OCI-LY7 (cell line): ENCODE measurements around the gene PHETA1. TPM values are rescaled to one million over a fixed set of nuclear protein-coding genes. Genes with fewer than 3 reads are reported as not detected.

Source experiments
- Bru-seq: library from RNA; stranded (reverse); fragments of 400-500 nt; gene quantifications from one replicate; lab custom pipeline; 2021; lab: Mats Ljungman, UMichigan
- BruChase-seq, 2 experiments: library from RNA; stranded (reverse); fragments of 400-500 nt; gene quantifications; one replicate each; lab custom pipeline; 2021; lab: Mats Ljungman, UMichigan
- BruUV-seq: library from RNA; stranded (reverse); fragments of 400-500 nt; replicated peaks from 2 replicates; lab custom pipeline; 2021; lab: Mats Ljungman, UMichigan
- CTCF ChIA-PET: fragments of 300-600 bp; sonication (Branson Sonifier 250); formaldehyde crosslinking; loops from one replicate; lab custom pipeline; 2022; ENCODE audit warnings: antibody characterized with exemption; ENCODE audit not compliant: unreplicated experiment; lab: Charles Lee
- POLR2A ChIA-PET: fragments of 300-600 bp; sonication (Branson Sonifier 250); formaldehyde crosslinking; loops from one replicate; lab custom pipeline; 2022; ENCODE audit warnings: antibody characterized with exemption; lab: Charles Lee
- DNase-seq: peaks from one replicate; pipeline ENCODE4 v3.0.0-alpha.2; 2015; ENCODE audit warnings: low spot score
- H2AFZ ChIP-seq: fragments of 200-600 bp; sonication (generic), shearing (Covaris generic); 2 replicates; pipeline ENCODE4 v1.6.1; 2014; ENCODE audit warnings: mild to moderate bottlenecking, antibody characterized with exemption, low read length, moderate library complexity
- H3K27ac ChIP-seq: fragments of 200-600 bp; sonication (generic); 2 replicates; pipeline ENCODE4 v1.5.1; 2014; ENCODE audit warnings: mixed run types, low read depth, mild to moderate bottlenecking, moderate library complexity, low read length, inconsistent platforms; ENCODE audit not compliant: poor library complexity, severe bottlenecking
- H3K36me3 ChIP-seq: fragments of 200-600 bp; sonication (generic); 2 replicates; pipeline ENCODE4 v1.6.1; 2014; ENCODE audit warnings: mild to moderate bottlenecking, antibody characterized with exemption, low read length, moderate library complexity, mixed read lengths; ENCODE audit not compliant: insufficient read depth
- H3K4me1 ChIP-seq: fragments of 200-600 bp; sonication (generic); 2 replicates; pipeline ENCODE4 v1.5.1; 2014; ENCODE audit warnings: mild to moderate bottlenecking, low read length; ENCODE audit not compliant: insufficient read depth, poor library complexity, severe bottlenecking
- H3K4me2 ChIP-seq: fragments of 200-600 bp; sonication (generic); 2 replicates; pipeline ENCODE4 v1.6.1; 2014; ENCODE audit warnings: mild to moderate bottlenecking, low read length
- H3K4me3 ChIP-seq: fragments of 200-600 bp; sonication (generic); 2 replicates; pipeline ENCODE4 v1.5.1; 2014; ENCODE audit warnings: mild to moderate bottlenecking, low read depth, low read length; ENCODE audit not compliant: poor library complexity, severe bottlenecking
- H3K79me2 ChIP-seq: fragments of 200-600 bp; sonication (generic); 2 replicates; pipeline ENCODE4 v1.6.1; 2016; ENCODE audit warnings: low read depth, mild to moderate bottlenecking, low read length, moderate library complexity, mixed read lengths; ENCODE audit not compliant: insufficient read depth
- H3K9me2 ChIP-seq: fragments of 200-600 bp; sonication (generic); 2 replicates; pipeline ENCODE4 v1.6.1; 2016; ENCODE audit warnings: mild to moderate bottlenecking, low read length, mixed read lengths; ENCODE audit not compliant: insufficient read depth
- H3K9me3 ChIP-seq: fragments of 200-600 bp; sonication (generic); 2 replicates; pipeline ENCODE4 v1.6.1; 2014; ENCODE audit warnings: mild to moderate bottlenecking, mixed run types, low read length, mixed read lengths
- H4K20me1 ChIP-seq: fragments of 200-600 bp; sonication (generic); 2 replicates; pipeline ENCODE4 v1.6.1; 2014; ENCODE audit warnings: mild to moderate bottlenecking, antibody characterized with exemption, low read length, moderate library complexity, mixed read lengths; ENCODE audit not compliant: insufficient read depth
- EZH2phosphoT487 ChIP-seq: fragments of 200-600 bp; sonication (generic); IDR thresholded peaks from 2 replicates; pipeline ENCODE4 v1.6.1; 2018; ENCODE audit warnings: low read depth, borderline replicate concordance, mild to moderate bottlenecking, mixed run types, antibody characterized with exemption, low read length, moderate library complexity, mixed read lengths
- intact Hi-C: fragments of 100-400 bp; cut with micrococcal nuclease; formaldehyde crosslinking; loops from one replicate; pipeline ENCODE4 v1.10.0; 2022; ENCODE audit not compliant: unreplicated experiment
- long read RNA-seq: library from polyadenylated mRNA; stranded (forward); transcript quantifications from one replicate; pipeline ENCODE4 v2.0.0, GENCODE V29; 2022
- total RNA-seq, 2 experiments: library from RNA; depleted of rRNA in 1 of 2; stranded (reverse); fragments of >200 nt in 1 of 2; shearing (Covaris generic) in 1 of 2; gene quantifications; 2 replicates each; pipeline ENCODE4 v1.2.3, GENCODE V29; 2014 to 2022
- TF ChIP-seq, protein P1 (sequence below): fragments of 200-600 bp; sonication (generic); conservative IDR thresholded peaks from 2 replicates; pipeline ENCODE4 v1.5.1; 2014; ENCODE audit warnings: mild to moderate bottlenecking, antibody characterized with exemption, low read length, moderate library complexity, mixed read lengths

Gene PHETA1
- total RNA-seq (2014; rRNA removed; shearing (Covaris generic)) (0.70 and 0.73 TPM in 2 replicates), total RNA-seq (2022) (2.7 TPM in 2 replicates), Bru-seq, nascent RNA (percentile 27 among the genes with signal in this experiment), BruChase-seq, experiment 1, labeled RNA remaining after a 6-hour chase (percentile 32 among the genes with signal in this experiment), BruChase-seq, experiment 2, labeled RNA remaining after a 2-hour chase (percentile 33 among the genes with signal in this experiment)
- long read RNA-seq, partial matches to known transcripts: 0 of 4 reads
- long read RNA-seq, other reads (novel, unspliced or antisense): 4 of 4 reads

DNA sequence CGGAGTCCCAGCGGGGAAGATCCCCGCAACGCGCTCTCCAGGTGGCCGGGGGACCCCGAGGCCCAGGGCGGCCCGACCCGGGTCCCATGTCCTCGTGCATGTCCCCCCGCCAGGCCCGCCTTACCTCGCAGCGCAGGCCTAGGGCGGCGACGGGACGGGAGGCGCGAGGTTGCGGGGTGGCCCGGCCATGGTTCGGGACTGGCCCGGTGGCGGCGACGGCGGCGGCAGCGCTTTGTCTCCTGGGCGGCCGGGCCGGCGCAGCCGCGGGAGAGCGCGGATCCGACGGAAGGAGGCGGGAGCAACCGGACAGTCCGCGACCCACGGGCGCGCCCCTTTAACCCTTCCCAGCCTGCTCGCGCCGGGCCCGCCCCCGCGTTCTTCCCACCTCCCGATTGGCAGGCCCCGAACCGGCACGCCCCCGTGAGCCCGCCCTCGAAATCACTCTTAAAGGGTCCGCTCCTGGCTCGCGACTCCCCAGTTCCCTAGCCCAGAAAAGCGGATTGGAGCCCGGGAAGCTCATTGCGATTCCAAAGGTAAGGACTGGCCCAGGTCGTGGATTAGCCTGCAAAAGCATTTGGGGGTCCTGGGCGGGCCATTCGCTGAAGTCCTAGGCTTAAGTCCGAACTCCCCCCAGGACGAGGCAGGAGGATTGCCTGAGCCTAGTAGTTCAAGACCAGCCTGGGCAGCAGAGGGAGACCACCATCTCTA is at the start of gene PHETA1:
Gene PHETA1, minus strand, starts transcription at position 308 of the 708 bp plus-strand sequence. CDS start 5,668 bp downstream, outside the sequence.
- peak within 1 kb of the TSS; percentile 83 for H3K4me2 ChIP-seq
- H4K20me1 ChIP-seq: no peaks in the 10 kb centered on the region
- no peaks in the 10 kb centered on the region for H3K9me2 ChIP-seq
- H3K4me1 ChIP-seq: peaks cover 12% of the 10 kb centered on the region
- DNase-seq: peak; percentile 80
- no TSS peak for BruUV-seq
- H3K79me2 ChIP-seq: no peaks in the 10 kb centered on the region
- peak within 1 kb of the TSS; percentile 93 for H2AFZ ChIP-seq
- no peak within 1 kb of the TSS for H3K27ac ChIP-seq
- no peak for TF ChIP-seq EZH2phosphoT487
- TF ChIP-seq, protein P1, sequence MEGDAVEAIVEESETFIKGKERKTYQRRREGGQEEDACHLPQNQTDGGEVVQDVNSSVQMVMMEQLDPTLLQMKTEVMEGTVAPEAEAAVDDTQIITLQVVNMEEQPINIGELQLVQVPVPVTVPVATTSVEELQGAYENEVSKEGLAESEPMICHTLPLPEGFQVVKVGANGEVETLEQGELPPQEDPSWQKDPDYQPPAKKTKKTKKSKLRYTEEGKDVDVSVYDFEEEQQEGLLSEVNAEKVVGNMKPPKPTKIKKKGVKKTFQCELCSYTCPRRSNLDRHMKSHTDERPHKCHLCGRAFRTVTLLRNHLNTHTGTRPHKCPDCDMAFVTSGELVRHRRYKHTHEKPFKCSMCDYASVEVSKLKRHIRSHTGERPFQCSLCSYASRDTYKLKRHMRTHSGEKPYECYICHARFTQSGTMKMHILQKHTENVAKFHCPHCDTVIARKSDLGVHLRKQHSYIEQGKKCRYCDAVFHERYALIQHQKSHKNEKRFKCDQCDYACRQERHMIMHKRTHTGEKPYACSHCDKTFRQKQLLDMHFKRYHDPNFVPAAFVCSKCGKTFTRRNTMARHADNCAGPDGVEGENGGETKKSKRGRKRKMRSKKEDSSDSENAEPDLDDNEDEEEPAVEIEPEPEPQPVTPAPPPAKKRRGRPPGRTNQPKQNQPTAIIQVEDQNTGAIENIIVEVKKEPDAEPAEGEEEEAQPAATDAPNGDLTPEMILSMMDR: no peak
- no peaks in the 10 kb centered on the region for H3K9me3 ChIP-seq
- H3K36me3 ChIP-seq: no peaks in the 10 kb centered on the region
- intact Hi-C loops: no loop called here
- peak within 1 kb of the TSS; percentile 72 for H3K4me3 ChIP-seq
- POLR2A ChIA-PET: interaction anchor here (0.5 to 1.6 kb wide), 3 partner anchors 14 to 390 kb away, joined by 3 to 5 read pairs (median 3); no protein-coding TSS in a partner anchor
- CTCF ChIA-PET: no interaction called here

- ChIA-PET POLR2A (interaction anchor here (0.9 kb wide), 1 partner anchor 134 kb away, joined by 4 read pairs; no protein-coding TSS in a partner anchor), CTCF (no interaction called here)
- Histone ChIP-seq H3K9me3 (no peaks in the 10 kb centered on the region), H3K9me2 (no peaks in the 10 kb centered on the region), H2AFZ (no peak overlapping the region), H3K27ac (no peak overlapping the region), H3K4me2 (no peak overlapping the region), H3K79me2 (peaks cover 28% of the 10 kb centered on the region), H3K36me3 (peaks cover 59% of the 10 kb centered on the region), H4K20me1 (peaks cover 13% of the 10 kb centered on the region; the same call in 1 of the 2 replicates), H3K4me3 (no peak overlapping the region), H3K4me1 (no peaks in the 10 kb centered on the region)
- intact Hi-C loops: no loop called here
- TF ChIP-seq EZH2phosphoT487: no peak
- TF ChIP-seq, protein P1: no peak
- no TSS peak for BruUV-seq
- DNase-seq: no peak
Measured at GRCh38 chr12:111418594-111418880, 49.6 kb upstream of the PHETA1 start.
